ENCODE results near the gene MDP1. TPM values are rescaled to one million over a fixed set of nuclear protein-coding genes. Genes with fewer than 3 reads are reported as not detected.
A peak's percentile ranks its signal among the peaks of the same experiment; 100 is the strongest.

Gene MDP1
- total and polyA plus RNA-seq, 10 of the 15 experiments (the other 5 are each of a cell fraction or from before 2014, with no cell fraction given) = 10.4 to 45.8 (median 23.5) TPM

- CTCF ChIA-PET = interaction anchor here (0.7 to 6.3 kb wide), 24 partner anchors 12 to 216 kb away, joined by 3 to 54 read pairs (median 4); partner anchors contain the start of genes CIDEB, IPO4, IRF9 and PSME2
- intact Hi-C loops (cut with micrococcal nuclease; ENCODE audit: unreplicated experiment) (loop anchor here (1.0 to 10.0 kb wide), 4 partner anchors 18 to 199 kb away; partner anchors contain the start of genes GMPR2 and NEDD8), in situ Hi-C loops (cut with MboI) (no loop called here)
- POLR2A ChIA-PET = interaction anchor here (0.6 to 4.3 kb wide), 27 partner anchors 8 to 144 kb away, joined by 3 to 50 read pairs (median 4); partner anchors contain the start of genes DCAF11, EMC9, IPO4 and IRF9
- no peak for DNase-seq (ENCODE audit: low read depth, low spot score)
- Histone ChIP-seq H3K9ac (ENCODE audit: control insufficient read depth, insufficient read depth, low read length) (peak overlapping the region; percentile 91), H3K79me2 (ENCODE audit: control insufficient read depth, insufficient read depth, low read length) (peaks cover 19% of the 10 kb centered on the region), H3K36me3 (ENCODE audit: control insufficient read depth in 2 of 2, insufficient read depth in 2 of 2, low read length in 1 of 2) (peaks cover 4 to 26% of the 10 kb centered on the region in 2 experiments), H3K4me1 (ENCODE audit: control insufficient read depth, insufficient read depth, low read length) (peaks cover 15% of the 10 kb centered on the region), H2AFZ (ENCODE audit: control insufficient read depth, low read depth, low read length) (peak overlapping the region; percentile 69), H4K20me1 (ENCODE audit: control insufficient read depth, insufficient read depth) (no peaks in the 10 kb centered on the region), H3K27ac (ENCODE audit: control insufficient read depth, insufficient read depth) (peak overlapping the region; percentile 89), H3K27me3 (replicated peaks in 1 of 2; ENCODE audit: control insufficient read depth in 2 of 2, insufficient read depth in 2 of 2, low read length in 1 of 2) (no peaks in the 10 kb centered on the region), H3K9me3 (replicated peaks; ENCODE audit: control insufficient read depth, insufficient read depth, low read length) (no peaks in the 10 kb centered on the region), H3K4me3 (peak overlapping the region; percentile 62; the same call in 1 of the 2 replicates), H3K4me2 (ENCODE audit: control insufficient read depth, insufficient read depth) (peak overlapping the region; percentile 85)
- SMC1A ChIA-PET (ENCODE audit: uncharacterized antibody, unreplicated experiment) = interaction anchor here (0.8 to 2.6 kb wide), 15 partner anchors 18 to 104 kb away, joined by 3 to 15 read pairs (median 4); partner anchors contain the start of genes CIDEB, IRF9, RABGGTA and TINF2
- RAD21 ChIA-PET (ENCODE audit: unreplicated experiment) = interaction anchor here (0.7 to 3.6 kb wide), 11 partner anchors 18 to 105 kb away, joined by 3 to 23 read pairs (median 8); partner anchors contain the start of genes CIDEB, IPO4, IRF9 and TINF2
- 90% methylated on average over 7 of the region's 7 CpGs for whole genome bisulfite sequencing (ENCODE audit: insufficient coverage, insufficient replicate concordance, low lambda C conversion rate, missing lambda C conversion rate)
- ATAC-seq = no peak
- no peak for FAIRE-seq
- BruUV-seq (replicated peaks) = TSS peak; percentile 92
- TF ChIP-seq TBL1XR1 (IDR thresholded peaks at IDR 0.05; ENCODE audit: low read depth, low read length) = no peak
- no peak for TF ChIP-seq CHD4 (IDR thresholded peaks at IDR 0.05)
- no peak for TF ChIP-seq NBN (IDR thresholded peaks at IDR 0.05)
- TF ChIP-seq FOXM1 (IDR thresholded peaks at IDR 0.05; ENCODE audit: low read depth, low read length) = no peak
- no peak for TF ChIP-seq TCF12 (IDR thresholded peaks at IDR 0.05; ENCODE audit: low read depth, low read length)
- no peak for TF ChIP-seq NKRF (conservative IDR thresholded peaks at IDR 0.05)
- no peak for TF ChIP-seq SIX5 (IDR thresholded peaks at IDR 0.05; ENCODE audit: low read depth, low read length, severe bottlenecking)
- TF ChIP-seq ZBTB40 (IDR thresholded peaks at IDR 0.05; ENCODE audit: borderline replicate concordance) = no peak
- TF ChIP-seq ZBTB33 (IDR thresholded peaks at IDR 0.05) = no peak
- no peak for TF ChIP-seq SMAD1 (IDR thresholded peaks at IDR 0.05; ENCODE audit: low read depth, partially characterized antibody)
- no peak for TF ChIP-seq ASH2L (IDR thresholded peaks at IDR 0.05; ENCODE audit: borderline replicate concordance, low read depth)
- no peak for TF ChIP-seq GATAD2B (conservative IDR thresholded peaks at IDR 0.05; ENCODE audit: low read depth)
- no peak for TF ChIP-seq RAD21 (IDR thresholded peaks at IDR 0.05; ENCODE audit: insufficient read depth, low read depth, low read length)
- TF ChIP-seq IKZF2 (IDR thresholded peaks at IDR 0.05) = no peak
- TF ChIP-seq RCOR1 (conservative IDR thresholded peaks at IDR 0.05; ENCODE audit: low read depth, low read length) = no peak
Observed at GRCh38 chr14:24213866-24214662, 1.8 kb downstream of the MDP1 start.

Data from GM12878 (cell line).